HepG2 (cell line): ENCODE measurements around the gene COA1. TPM values are rescaled to one million over a fixed set of nuclear protein-coding genes. Genes with fewer than 3 reads are reported as not detected.

ENCODE experiments used
- ATAC-seq: fragments of 200-7000 bp; cut with Tn5 transposase; 3 replicates; pipeline ENCODE4 v1.9.1; 2020; ENCODE audit warnings: mild to moderate bottlenecking, moderate library complexity
- BruUV-seq: library from RNA; stranded (reverse); fragments of 400-500 nt; replicated peaks from 2 replicates; lab custom pipeline; 2021; lab: Mats Ljungman, UMichigan
- CTCF ChIA-PET: fragments of 300-600 bp; formaldehyde crosslinking; extraction: SDS; loops from one replicate; lab custom pipeline; 2021; ENCODE audit warnings: low total read pairs, inconsistent platforms, low intra/inter-chr PET ratio; lab: Yijun Ruan, JAX
- POLR2A ChIA-PET: fragments of 350-600 bp; sonication (Branson Sonifier 250); formaldehyde crosslinking; loops from one replicate; lab custom pipeline; 2020; ENCODE audit warnings: antibody characterized with exemption, inconsistent platforms; lab: Yijun Ruan, JAX
- DNase-seq: peaks from one replicate; pipeline ENCODE4 v3.0.0-alpha.2; 2015; ENCODE audit warnings: low spot score
- FAIRE-seq: peaks from 3 replicates; lab custom pipeline; 2011; peaks lifted over from hg19 to GRCh38; lab: Jason Lieb, UNC
- H2AFZ ChIP-seq: one replicate; pipeline ENCODE4 v1.6.1; 2011; ENCODE audit warnings: low read length, inconsistent platforms
- H3K27ac ChIP-seq: fragments of 300-600 bp; 3 replicates; pipeline ENCODE4 v1.8.0; 2011; ENCODE audit warnings: mixed run types, mild to moderate bottlenecking, mixed read lengths, low read length, inconsistent platforms; ENCODE audit not compliant: insufficient read depth; ENCODE audit errors: extremely low read length
- H3K27me3 ChIP-seq, 2 experiments: fragments of 200-600 bp in 1 of 2; 2 replicates in 1 of 2; 3 replicates in 1 of 2; pipeline versions ENCODE4 v1.6.0 to v1.8.0; 2011; ENCODE audit warnings: low read length in 2 of 2, mild to moderate bottlenecking in 2 of 2, moderate library complexity in 2 of 2, inconsistent platforms in 1 of 2; ENCODE audit not compliant: insufficient read depth in 2 of 2, control insufficient read depth in 1 of 2
- H3K36me3 ChIP-seq, 2 experiments: fragments of 200-600 bp in 1 of 2; replicated peaks in 1 of 2; 2 replicates in 1 of 2; 3 replicates in 1 of 2; pipeline versions ENCODE4 v1.5.1 to v1.8.0; 2011; ENCODE audit warnings: low read length in 2 of 2, inconsistent platforms in 1 of 2; ENCODE audit not compliant: insufficient read depth in 2 of 2, control insufficient read depth in 1 of 2
- H3K4me1 ChIP-seq: 2 replicates; pipeline ENCODE4 v1.5.1; 2012; ENCODE audit warnings: low read length, inconsistent platforms; ENCODE audit not compliant: insufficient read depth
- H3K4me2 ChIP-seq: 2 replicates; pipeline ENCODE4 v1.6.0; 2011; ENCODE audit warnings: low read depth, low read length, inconsistent platforms
- H3K4me3 ChIP-seq, 3 experiments: fragments of 200-600 bp in 1 of 3; sonication (generic), shearing (Covaris generic) in 1 of 3; replicated peaks in 1 of 3; 2 replicates each; pipeline ENCODE4 v1.5.1; 2011 to 2016; ENCODE audit warnings: low read length in 3 of 3, inconsistent platforms in 2 of 3, low read depth in 2 of 3, mild to moderate bottlenecking in 2 of 3, control low read depth in 1 of 3, mixed read lengths in 1 of 3; ENCODE audit not compliant: insufficient read depth in 1 of 3
- H3K79me2 ChIP-seq: one replicate; pipeline ENCODE4 v1.6.1; 2011; ENCODE audit warnings: low read length, inconsistent platforms; ENCODE audit not compliant: insufficient read depth
- H3K9ac ChIP-seq: 2 replicates; pipeline ENCODE4 v1.6.0; 2011; ENCODE audit warnings: mild to moderate bottlenecking, low read depth, low read length, inconsistent platforms; ENCODE audit not compliant: insufficient read depth
- H3K9me3 ChIP-seq: 2 replicates; pipeline ENCODE4 v1.5.1; 2012; ENCODE audit warnings: mild to moderate bottlenecking, low read length
- H4K20me1 ChIP-seq: 2 replicates; pipeline ENCODE4 v1.6.0; 2011; ENCODE audit warnings: inconsistent platforms, mild to moderate bottlenecking, low read length, moderate library complexity; ENCODE audit not compliant: insufficient read depth
- CREM ChIP-seq, 2 experiments: sonication (generic) in 1 of 2; formaldehyde crosslinking in 1 of 2; IDR thresholded peaks; 2 replicates each; pipeline versions ENCODE4 v1.4.0 to v1.6.1; 2016 to 2020; ENCODE audit warnings: antibody characterized with exemption in 1 of 2, mild to moderate bottlenecking in 1 of 2, missing genetic modification reagents in 1 of 2
- ELF3 ChIP-seq: IDR thresholded peaks from 2 replicates; pipeline ENCODE4 v1.6.1; 2016; ENCODE audit warnings: missing genetic modification reagents, missing compliant biosample characterization
- GMEB2 ChIP-seq: IDR thresholded peaks from 2 replicates; pipeline ENCODE4 v1.6.1; 2016; ENCODE audit warnings: missing biosample characterization, missing genetic modification reagents, low read depth
- HOMEZ ChIP-seq: IDR thresholded peaks from 2 replicates; pipeline ENCODE4 v1.6.1; 2016; ENCODE audit warnings: low read depth
- NCOA2 ChIP-seq: sonication (generic); formaldehyde crosslinking; IDR thresholded peaks from 2 replicates; pipeline ENCODE4 v1.8.0; 2022; ENCODE audit warnings: inconsistent platforms
- ONECUT2 ChIP-seq: sonication (generic); formaldehyde crosslinking; IDR thresholded peaks from 2 replicates; pipeline ENCODE4 v1.4.0; 2020; ENCODE audit warnings: missing genetic modification reagents
- RBM22 ChIP-seq: fragments of 200-400 bp; formaldehyde crosslinking; optimal IDR thresholded peaks from 2 replicates; pipeline ENCODE3; 2017; ENCODE audit warnings: mild to moderate bottlenecking, low read length, moderate library complexity
- TBX3 ChIP-seq: fragments of 450-650 bp; IDR thresholded peaks from 2 replicates; pipeline ENCODE4 v1.6.1; 2017; ENCODE audit warnings: antibody characterized with exemption, mild to moderate bottlenecking, inconsistent platforms, borderline replicate concordance
- THAP11 ChIP-seq: IDR thresholded peaks from 2 replicates; pipeline ENCODE4 v1.6.1; 2016; ENCODE audit warnings: missing biosample characterization, missing genetic modification reagents
- ZNF263 ChIP-seq: sonication (generic); formaldehyde crosslinking; IDR thresholded peaks from 2 replicates; pipeline ENCODE4 v1.4.0; 2020; ENCODE audit warnings: missing genetic modification reagents
- ZNF282 ChIP-seq: fragments of 450-650 bp; IDR thresholded peaks from 2 replicates; pipeline ENCODE4 v1.6.1; 2018; ENCODE audit not compliant: partially characterized antibody
- ZNF430 ChIP-seq: sonication (generic); formaldehyde crosslinking; IDR thresholded peaks from 2 replicates; pipeline ENCODE4 v1.9.0; 2021; ENCODE audit warnings: mild to moderate bottlenecking, missing genetic modification reagents
- ZNF501 ChIP-seq: sonication (generic); formaldehyde crosslinking; IDR thresholded peaks from 2 replicates; pipeline ENCODE4 v1.5.1; 2020; ENCODE audit warnings: mild to moderate bottlenecking, moderate library complexity, missing genetic modification reagents
- WGBS: methylation state at CpG from one replicate; pipeline ENCODE4 v1.1.6; 2017; ENCODE audit warnings: low lambda C conversion rate; 5-methylcytosine and 5-hydroxymethylcytosine counted together
- in situ Hi-C: cut with HindIII; loops from 2 replicates; pipeline ENCODE4 v1.10.0; 2017; ENCODE audit warnings: low pct_unique_long_range_greater_than_20kb; ENCODE audit not compliant: extremely low pct_ligation_motif_present
- intact Hi-C: fragments of 100-400 bp; cut with micrococcal nuclease; formaldehyde crosslinking; loops from one replicate; pipeline ENCODE4 v1.10.0; 2022; ENCODE audit not compliant: unreplicated experiment
- polyA plus RNA-seq, 8 experiments: library from polyadenylated mRNA; depleted of rRNA in 3 of 8; stranded (reverse) in 7 of 8; unstranded in 1 of 8; fragments of >200 nt; fragmentation: Illumina TruSeq in 4 of 8; extraction: Trizol in 4 of 8; gene quantifications; 2 replicates each; pipeline versions ENCODE4 v1.2.1 to v1.2.3, GENCODE V29; 2011 to 2016; ENCODE audit warnings: low read depth in 4 of 8, missing spikeins in 1 of 8, mixed read lengths in 1 of 8; ENCODE audit not compliant: insufficient read depth in 1 of 8
- total RNA-seq, 5 experiments: library from RNA; depleted of rRNA; stranded (reverse); fragments of >200 nt; fragmentation: Illumina TruSeq; extraction: Trizol; gene quantifications; 2 replicates each; pipeline ENCODE4 v1.2.3, GENCODE V29; 2016; ENCODE audit warnings: low read depth in 1 of 5
- TF ChIP-seq, protein P1 (sequence below): sonication (generic); formaldehyde crosslinking; conservative IDR thresholded peaks from 2 replicates; pipeline ENCODE4 v1.4.0; 2020; ENCODE audit warnings: missing genetic modification reagents

COA1 gene
- total and polyA plus RNA-seq, 2 of the 13 experiments (the other 11 are each of a cell fraction or from before 2014, with no cell fraction given): 33.2 to 65.7 TPM

GRCh38 chr7:43660141-43660540 is 69.2 kb downstream of the COA1 start:
- peaks cover 77% of the 10 kb centered on the region for H3K79me2 ChIP-seq
- in situ Hi-C loops: no loop called here
- H3K4me2 ChIP-seq: peak overlapping the region; percentile 67
- H3K9me3 ChIP-seq: no peaks in the 10 kb centered on the region
- BruUV-seq: no TSS peak
- TF ChIP-seq ONECUT2 (CRISPR knock-in tag): no peak
- TF ChIP-seq THAP11 (CRISPR knock-in tag): peak; percentile 7; the same call in 1 of the 2 replicates
- TF ChIP-seq, protein P1, sequence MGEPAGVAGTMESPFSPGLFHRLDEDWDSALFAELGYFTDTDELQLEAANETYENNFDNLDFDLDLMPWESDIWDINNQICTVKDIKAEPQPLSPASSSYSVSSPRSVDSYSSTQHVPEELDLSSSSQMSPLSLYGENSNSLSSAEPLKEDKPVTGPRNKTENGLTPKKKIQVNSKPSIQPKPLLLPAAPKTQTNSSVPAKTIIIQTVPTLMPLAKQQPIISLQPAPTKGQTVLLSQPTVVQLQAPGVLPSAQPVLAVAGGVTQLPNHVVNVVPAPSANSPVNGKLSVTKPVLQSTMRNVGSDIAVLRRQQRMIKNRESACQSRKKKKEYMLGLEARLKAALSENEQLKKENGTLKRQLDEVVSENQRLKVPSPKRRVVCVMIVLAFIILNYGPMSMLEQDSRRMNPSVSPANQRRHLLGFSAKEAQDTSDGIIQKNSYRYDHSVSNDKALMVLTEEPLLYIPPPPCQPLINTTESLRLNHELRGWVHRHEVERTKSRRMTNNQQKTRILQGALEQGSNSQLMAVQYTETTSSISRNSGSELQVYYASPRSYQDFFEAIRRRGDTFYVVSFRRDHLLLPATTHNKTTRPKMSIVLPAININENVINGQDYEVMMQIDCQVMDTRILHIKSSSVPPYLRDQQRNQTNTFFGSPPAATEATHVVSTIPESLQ (CRISPR knock-in tag): no peak
- 0 out of 2 replicates have a peak, but pooled peaks have one; percentile 32 for TF ChIP-seq ZNF501 (CRISPR knock-in tag)
- TF ChIP-seq, all 625 proteins: peak for 2
- POLR2A ChIA-PET: no interaction called here
- no peak for FAIRE-seq
- no peaks in the 10 kb centered on the region for H4K20me1 ChIP-seq
- intact Hi-C loops: no loop called here
- DNase-seq: no peak
- no peak overlapping the region for H2AFZ ChIP-seq
- no peaks in the 10 kb centered on the region for H3K27me3 ChIP-seq
- H3K9ac ChIP-seq: peak overlapping the region; percentile 44
- no peak overlapping the region; a peak in 1 of 6 replicates for H3K4me3 ChIP-seq
- 83% methylated on average over 2 of the region's 2 CpGs for WGBS
- peaks cover 56% of the 10 kb centered on the region for H3K4me1 ChIP-seq
- H3K27ac ChIP-seq: peak overlapping the region; percentile 94
- peaks cover 1 to 2% of the 10 kb centered on the region in 2 experiments; a peak in 3 of 5 replicates for H3K36me3 ChIP-seq
- peak; percentile 46; the same call in 2 of the 3 replicates for ATAC-seq
- CTCF ChIA-PET: no interaction called here

DNA sequence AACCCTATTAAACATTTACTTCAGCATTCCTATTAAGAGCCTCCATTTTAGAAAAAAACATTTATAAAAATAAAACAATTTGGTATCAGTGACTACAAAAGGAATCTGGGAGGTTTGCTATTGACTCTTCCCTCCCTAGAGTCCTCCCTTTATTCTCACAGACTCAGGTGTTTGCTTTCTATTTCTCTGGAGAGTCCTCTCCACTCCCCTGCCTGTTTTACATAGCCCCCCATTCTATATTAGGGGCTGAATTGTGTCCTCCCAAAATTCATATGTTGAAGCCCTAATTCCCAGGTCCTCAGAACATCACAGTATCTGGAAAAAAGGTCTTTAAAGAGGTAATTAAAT is 69.8 kb downstream of the COA1 start:
- BruUV-seq: no TSS peak
- in situ Hi-C loops: no loop called here
- no peak for DNase-seq
- no peak overlapping the region; a peak in 1 of 6 replicates for H3K4me3 ChIP-seq
- CTCF ChIA-PET: no interaction called here
- no peak overlapping the region for H2AFZ ChIP-seq
- FAIRE-seq: peak; percentile 4
- H3K27ac ChIP-seq: peak overlapping the region; percentile 94
- H3K36me3 ChIP-seq: peaks cover 1 to 2% of the 10 kb centered on the region in 2 experiments; a peak in 3 of 5 replicates
- no peaks in the 10 kb centered on the region for H3K27me3 ChIP-seq
- no peaks in the 10 kb centered on the region for H3K9me3 ChIP-seq
- peak overlapping the region; percentile 44 for H3K9ac ChIP-seq
- POLR2A ChIA-PET: interaction anchor here (1.0 kb wide), 3 partner anchors 12 to 77 kb away, joined by 3 to 6 read pairs (median 5); partner anchors contain the start of gene STK17A
- intact Hi-C loops: loop anchor here (2.0 to 5.0 kb wide), 3 partner anchors 15 to 33 kb away; no protein-coding TSS in a partner anchor
- peaks cover 75% of the 10 kb centered on the region for H3K79me2 ChIP-seq
- H3K4me1 ChIP-seq: peaks cover 53% of the 10 kb centered on the region
- no peaks in the 10 kb centered on the region for H4K20me1 ChIP-seq
- peak; percentile 86 for ATAC-seq
- peak overlapping the region; percentile 67 for H3K4me2 ChIP-seq
- TF ChIP-seq ZNF263 (CRISPR knock-in tag) (peak; percentile 97), NCOA2 (CRISPR knock-in tag) (0 out of 2 replicates have a peak, but pooled peaks have one; percentile 4), ZNF430 (CRISPR knock-in tag) (no peak), ELF3 (no peak), TBX3 (peak; percentile 28; the same call in 1 of the 2 replicates), RBM22 (no peak), ZNF282 (no peak), HOMEZ (CRISPR knock-in tag) (peak; percentile 6; the same call in 1 of the 2 replicates), CREM (IDR thresholded peaks at IDR 0.05) (0 out of 2 replicates have a peak, but pooled peaks have one; percentile 1), CREM (CRISPR knock-in tag; IDR thresholded peaks at IDR 0.05) (no peak), GMEB2 (CRISPR knock-in tag) (no peak)
